HG03025 (cell line): ENCODE measurements around the gene PAQR5.
"Not testable (repeated sequence)": the region's sequence is repeated elsewhere in the genome, so short reads cannot be mapped to it uniquely, and the experiment has no call there.

Experiments used
- ATAC-seq: cut with Tn5 transposase; IDR thresholded peaks from one replicate; pipeline ENCODE4 v1.9.1; 2021; ENCODE audit warnings: mild to moderate bottlenecking, moderate library complexity; ENCODE audit not compliant: unreplicated experiment, low FRiP score

The PAQR5 gene

GRCh38 chr15:69292826-69293420 is 5.8 kb upstream of the PAQR5 start:
- ATAC-seq = no peak

- ATAC-seq = no peak
Measured at GRCh38 chr15:69293741-69294615, 4.7 kb upstream of the PAQR5 start.

GRCh38 chr15:69296606-69297005 is 2.1 kb upstream of the PAQR5 start:
- ATAC-seq = no peak

- no peak for ATAC-seq
Measured at GRCh38 chr15:69297642-69298353, 914 bp upstream of the PAQR5 start.

GRCh38 chr15:69298354-69298696 is 387 bp upstream of the PAQR5 start:
- ATAC-seq = no peak

- no peak for ATAC-seq
Measured at GRCh38 chr15:69299451-69299886, 757 bp downstream of the PAQR5 start.

GRCh38 chr15:69299943-69300588 is 1.4 kb downstream of the PAQR5 start:
- no peak for ATAC-seq

- ATAC-seq = not testable (repeated sequence)
Measured at GRCh38 chr15:69301101-69301500, 2.4 kb downstream of the PAQR5 start.

GRCh38 chr15:69302087-69302486 is 3.4 kb downstream of the PAQR5 start:
- ATAC-seq = not testable (repeated sequence)

- ATAC-seq = no peak
Measured at GRCh38 chr15:69302929-69303328, 4.2 kb downstream of the PAQR5 start.

GRCh38 chr15:69303337-69304181 is 4.8 kb downstream of the PAQR5 start:
- ATAC-seq = no peak

GRCh38 chr15:69304182-69304545 is 5.5 kb downstream of the PAQR5 start:
- no peak for ATAC-seq

- no peak for ATAC-seq
Measured at GRCh38 chr15:69305204-69305931, 6.7 kb downstream of the PAQR5 start.

GRCh38 chr15:69305933-69306568 is 7.3 kb downstream of the PAQR5 start:
- ATAC-seq = no peak

GRCh38 chr15:69307939-69308338 is 9.2 kb downstream of the PAQR5 start:
- no peak for ATAC-seq

GRCh38 chr15:69308949-69309348 is 10.2 kb downstream of the PAQR5 start:
- ATAC-seq = no peak

- no peak for ATAC-seq
Measured at GRCh38 chr15:69311319-69311721, 12.6 kb downstream of the PAQR5 start.

GRCh38 chr15:69313432-69314000 is 14.8 kb downstream of the PAQR5 start:
- no peak for ATAC-seq

GRCh38 chr15:69314131-69314530 is 15.4 kb downstream of the PAQR5 start:
- ATAC-seq = no peak
